GM19025 (cell line): Measurements from ENCODE around the gene KIAA1671.

Source experiments
- ATAC-seq: cut with Tn5 transposase; IDR thresholded peaks from one replicate; pipeline ENCODE4 v1.9.1; 2021; ENCODE audit warnings: mild to moderate bottlenecking, low read depth, moderate library complexity; ENCODE audit not compliant: unreplicated experiment

The KIAA1671 gene

DNA sequence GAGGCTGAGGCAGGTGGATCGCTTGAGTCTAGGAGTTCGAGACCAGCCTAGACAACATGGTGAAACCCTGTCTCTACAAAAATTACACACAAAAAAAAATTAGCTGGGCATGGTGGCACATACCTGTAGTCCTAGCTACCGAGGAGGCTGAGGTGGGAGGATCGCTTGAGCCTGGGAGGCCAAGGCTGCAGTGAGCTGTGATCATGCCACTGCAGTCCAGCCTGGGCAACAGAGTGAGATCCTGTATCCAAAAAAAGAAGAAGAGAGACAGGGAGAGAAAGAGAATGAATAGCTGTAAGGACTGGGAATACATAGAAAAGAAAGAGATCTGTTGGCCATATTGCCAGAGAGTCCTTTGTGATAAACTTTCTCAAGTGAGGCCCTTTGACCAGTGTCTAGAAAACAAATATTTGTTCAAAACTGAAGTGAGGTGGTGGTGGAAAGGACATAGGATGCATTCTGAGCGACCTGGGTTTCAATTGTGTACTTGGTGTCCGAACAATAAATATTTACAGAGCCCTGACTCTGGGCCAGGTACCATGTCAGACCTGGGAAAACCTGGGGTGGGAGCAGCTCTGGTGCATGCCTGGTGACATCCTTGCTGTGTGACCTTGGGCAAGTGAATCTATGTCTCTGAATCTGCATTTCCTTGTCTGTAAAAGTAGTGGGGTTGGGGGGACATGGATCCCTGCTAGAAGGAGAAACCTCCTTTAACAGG, 157.5 kb downstream of the KIAA1671 start:
- ATAC-seq: no peak

DNA sequence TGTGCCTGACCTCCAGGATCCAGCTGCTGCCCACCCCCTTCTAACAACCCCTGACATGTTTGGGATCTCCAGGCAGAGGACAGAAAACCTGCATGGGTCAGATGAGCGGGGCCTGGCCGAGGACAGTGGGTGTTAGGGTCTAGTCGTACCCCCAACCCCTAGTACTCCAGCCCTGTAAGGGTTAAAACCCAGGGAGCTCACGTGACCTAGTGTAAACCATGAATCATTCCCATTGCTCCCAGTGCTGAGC, 158.0 kb downstream of the KIAA1671 start:
- no peak for ATAC-seq

DNA sequence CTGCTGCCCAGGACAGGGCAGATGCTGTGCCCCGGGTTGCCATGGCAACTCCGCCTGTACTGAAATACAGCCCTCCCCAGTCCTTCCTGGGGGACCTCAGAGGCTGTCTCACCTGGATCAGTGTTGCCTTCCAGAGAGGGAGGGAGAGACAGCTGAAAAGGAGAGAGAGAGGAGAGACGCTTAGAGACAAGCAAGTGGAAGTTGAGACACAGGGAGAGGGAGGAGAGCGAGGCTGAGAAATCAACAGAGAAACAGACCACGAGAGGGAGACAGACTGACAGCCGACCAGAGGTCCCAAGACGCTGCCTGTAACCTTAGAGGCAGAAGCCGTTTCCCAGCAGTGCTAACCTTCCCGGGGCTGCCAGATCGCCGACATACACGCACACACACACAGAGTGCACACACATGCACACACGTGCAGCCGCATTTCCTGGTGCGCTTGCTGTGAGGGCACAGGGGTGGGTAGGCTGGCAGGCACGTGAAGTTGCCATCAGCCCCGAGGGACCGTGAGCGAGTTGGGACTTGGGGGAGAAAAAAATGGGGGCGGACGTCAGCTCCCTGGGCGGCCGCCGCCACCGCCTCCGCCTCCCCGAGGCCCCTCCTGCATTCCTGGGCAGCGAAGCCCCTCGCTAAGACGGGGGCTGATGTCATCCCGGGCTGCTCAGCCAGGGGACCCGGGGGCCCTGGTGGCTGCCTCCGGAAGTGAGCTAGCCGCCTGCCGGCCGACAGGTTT, 158.5 kb downstream of the KIAA1671 start:
- ATAC-seq: no peak

DNA sequence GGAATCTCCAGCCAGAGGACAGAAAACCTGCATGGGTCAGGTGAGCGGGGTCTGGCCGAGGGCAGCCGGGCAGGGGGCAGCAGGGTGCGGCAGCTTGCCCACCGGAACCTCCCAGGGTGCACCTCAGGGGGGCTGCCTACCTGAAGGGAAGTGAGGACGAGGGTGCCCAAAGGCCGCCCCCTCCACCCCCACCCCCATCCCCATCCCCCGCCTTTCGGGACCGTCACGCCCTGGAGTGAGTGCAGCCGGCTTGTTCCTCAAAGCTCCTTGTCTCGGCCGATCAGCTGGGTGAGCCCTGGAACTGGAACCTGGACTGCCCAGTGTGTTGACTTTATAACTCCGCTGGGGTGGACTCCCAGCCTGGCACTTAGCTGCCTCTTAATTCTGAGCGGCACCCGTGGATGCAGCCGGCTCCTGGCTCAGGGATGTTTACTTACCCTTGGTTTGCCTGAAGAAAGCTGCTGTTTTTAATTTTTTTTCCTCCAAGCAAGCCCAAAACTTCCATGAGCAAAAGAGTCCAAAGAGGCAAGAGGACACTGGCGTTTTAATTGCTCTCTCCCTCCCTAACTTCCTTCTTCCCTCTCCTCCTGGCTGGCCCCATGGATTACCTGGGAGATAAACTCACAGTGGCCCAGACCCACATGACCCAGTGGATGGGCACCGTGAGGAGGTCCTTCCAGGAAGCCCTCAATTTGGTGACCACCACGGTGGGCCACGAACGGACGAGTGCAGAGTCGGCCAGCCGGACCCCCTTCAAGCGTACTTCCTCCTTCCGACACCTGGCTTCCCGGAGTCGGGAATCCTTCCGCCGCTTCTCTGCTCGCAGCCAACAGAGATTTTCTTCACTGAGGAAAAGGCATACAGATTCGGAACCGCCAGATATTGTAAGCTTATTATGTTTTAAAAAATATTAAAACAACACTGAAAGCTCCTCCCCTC, 159.3 kb downstream of the KIAA1671 start:
- ATAC-seq: no peak

DNA sequence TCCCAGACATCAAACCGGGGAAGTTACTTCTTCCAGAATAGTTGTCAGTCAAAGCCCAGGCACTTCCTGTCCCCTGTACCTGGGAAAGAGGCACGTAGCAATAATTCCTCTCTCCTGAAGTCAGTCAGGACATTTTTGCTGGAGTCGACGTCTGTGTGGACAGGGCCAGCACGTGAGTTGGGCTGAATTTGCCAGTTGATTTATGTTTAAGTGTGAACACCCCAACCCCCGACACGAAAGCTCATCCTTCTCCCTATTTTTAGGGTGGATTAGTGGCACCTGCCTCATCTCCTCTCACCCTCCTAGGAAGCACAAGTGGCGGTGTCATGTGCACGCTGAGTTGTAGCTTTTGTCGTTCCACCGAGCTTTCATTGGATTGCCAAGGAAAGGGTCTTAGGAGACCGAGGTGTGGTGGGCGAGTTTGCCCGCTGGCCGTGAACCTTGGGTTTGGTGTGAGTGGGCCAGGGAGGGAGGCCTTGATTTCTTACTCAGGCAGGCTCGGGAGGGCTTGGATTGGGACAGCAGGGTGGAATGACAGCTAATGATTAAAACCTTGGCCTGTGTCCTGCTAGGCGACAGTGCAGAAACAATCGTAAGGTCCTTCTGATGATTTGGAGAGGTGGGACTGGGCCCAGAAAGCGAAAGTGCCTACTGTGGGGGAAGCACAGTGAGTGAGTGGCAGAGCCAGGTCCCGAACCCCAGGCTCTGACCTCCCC, 160.2 kb downstream of the KIAA1671 start:
- no peak for ATAC-seq

DNA sequence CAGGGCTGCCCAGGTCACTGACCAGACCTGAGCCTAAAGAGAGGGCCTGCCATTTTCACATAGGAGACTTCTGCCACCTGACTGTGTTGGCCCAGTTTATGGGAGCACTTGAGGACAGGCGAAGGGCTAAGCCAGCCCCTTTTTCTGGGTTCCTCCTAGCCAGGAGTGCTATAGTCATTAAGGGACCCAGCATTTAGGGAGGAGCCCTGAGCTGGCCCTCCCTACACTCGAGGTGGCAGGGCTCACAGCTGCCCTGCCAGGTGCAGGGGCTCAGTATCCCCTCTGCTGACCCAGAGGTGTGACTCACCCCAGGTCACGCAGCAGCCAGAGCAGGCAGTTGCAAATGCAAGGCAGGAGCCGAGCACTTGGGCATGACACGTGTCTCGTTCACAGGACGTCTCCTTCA, 160.8 kb downstream of the KIAA1671 start:
- ATAC-seq: no peak

DNA sequence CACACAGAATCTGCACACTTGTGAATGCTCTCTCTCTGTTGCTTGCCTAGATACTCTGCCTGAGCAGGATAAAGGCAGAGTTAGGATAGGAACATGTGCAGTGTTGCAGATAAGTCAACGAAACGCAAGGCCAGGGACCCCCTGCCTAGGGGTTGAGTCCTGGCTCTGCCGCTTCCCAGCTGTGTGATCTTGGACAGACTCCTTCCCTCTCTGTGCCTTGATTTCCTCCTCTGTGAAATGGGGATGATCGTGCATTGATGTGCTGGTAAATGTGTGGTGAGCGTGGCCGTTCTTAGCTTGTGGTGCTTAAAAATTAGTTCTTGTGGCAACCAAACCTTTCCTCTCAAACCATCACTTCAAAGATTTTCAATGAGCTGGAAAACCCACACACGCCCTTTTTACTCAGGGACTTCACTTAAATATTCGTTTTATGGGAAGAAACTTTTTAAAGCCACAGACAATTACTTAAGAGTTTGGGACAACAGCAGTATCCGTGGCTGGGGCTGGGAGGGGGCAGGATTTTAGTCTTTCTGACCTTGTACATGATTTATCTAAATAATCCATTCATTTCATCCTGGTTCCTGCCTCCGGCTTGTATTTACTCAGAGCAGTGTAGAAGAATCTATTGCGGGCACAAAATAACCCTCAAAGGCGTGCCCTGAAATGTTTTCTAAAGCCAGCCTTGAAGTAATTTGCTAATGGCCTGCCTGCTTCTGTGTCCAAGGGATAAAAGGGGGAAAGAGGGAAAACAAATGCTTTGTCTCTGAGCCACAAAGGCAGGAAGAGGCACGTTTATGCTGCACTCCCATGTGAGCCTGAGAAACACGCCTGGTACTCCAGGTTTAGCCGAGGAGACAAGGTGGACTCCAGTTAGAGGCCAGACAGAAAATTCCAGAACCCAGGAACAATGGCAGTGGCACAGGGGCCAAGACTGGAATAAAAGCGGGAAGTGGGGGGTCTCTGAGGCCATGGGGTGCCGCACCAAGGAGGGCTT, 162.2 kb downstream of the KIAA1671 start:
- ATAC-seq: no peak

DNA sequence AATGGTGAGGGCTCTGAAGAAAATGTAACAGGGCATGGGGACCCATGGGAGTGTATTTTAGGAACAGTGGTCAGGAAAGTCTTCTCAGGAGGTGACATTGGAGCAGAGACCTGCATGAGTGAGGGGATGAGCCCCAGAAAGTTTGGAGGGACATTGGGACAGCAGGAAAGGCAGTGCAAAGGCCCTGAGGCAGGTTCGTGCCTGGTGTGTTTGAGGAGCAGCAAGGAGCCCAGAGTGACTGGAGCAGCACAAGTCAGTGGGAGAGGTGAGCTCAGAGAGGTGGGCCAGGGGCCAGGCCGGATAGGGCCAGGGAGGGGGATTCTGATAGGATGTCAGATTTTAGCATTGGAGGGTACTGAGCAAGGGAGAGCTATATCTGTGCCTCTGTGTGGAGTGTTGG, 167.1 kb downstream of the KIAA1671 start:
- no peak for ATAC-seq

DNA sequence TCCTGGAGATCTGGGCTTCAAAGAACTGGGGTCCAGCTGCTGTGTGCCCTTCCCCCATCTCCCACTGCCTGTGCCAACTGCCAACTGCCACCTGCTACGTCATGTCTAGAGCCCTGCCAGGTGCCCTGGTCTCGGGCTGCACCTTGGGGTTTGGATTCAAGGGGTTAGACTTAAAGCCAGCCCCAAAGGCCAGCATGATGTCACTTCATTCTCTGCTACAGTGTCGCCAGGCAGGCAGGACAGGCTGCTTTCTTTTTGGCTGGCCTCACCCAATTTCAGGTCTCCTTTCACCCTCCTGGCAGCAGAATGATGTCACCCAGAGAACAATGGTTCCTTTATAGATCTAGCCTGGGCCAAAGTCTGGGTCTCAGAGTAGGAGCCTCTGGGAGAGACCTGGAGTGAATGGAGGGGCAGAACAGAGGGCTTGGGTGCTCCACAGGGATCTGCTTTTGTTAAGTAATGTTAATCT, 167.6 kb downstream of the KIAA1671 start:
- no peak for ATAC-seq

DNA sequence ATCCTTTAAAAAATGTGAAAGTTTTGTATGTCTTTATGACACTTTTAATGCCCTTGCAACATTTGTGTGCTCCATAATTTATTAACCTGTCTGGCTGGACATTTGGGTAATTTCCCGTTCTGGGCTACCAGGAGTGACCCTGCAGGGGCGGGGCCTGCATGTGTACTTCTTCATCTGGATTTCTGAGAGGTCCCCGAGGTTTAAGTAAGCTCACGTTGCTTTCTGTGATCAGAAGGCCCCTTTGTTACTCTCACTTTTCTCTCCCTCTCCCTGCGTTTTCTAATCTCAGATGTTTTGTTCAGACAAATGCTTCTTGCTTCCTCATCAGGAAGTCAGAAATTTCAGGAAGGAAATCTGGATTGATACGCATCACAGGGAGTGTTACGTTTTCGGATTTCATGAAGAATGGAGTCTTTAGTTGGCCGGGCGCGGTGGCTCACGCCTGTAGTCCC, 168.3 kb downstream of the KIAA1671 start:
- no peak for ATAC-seq

DNA sequence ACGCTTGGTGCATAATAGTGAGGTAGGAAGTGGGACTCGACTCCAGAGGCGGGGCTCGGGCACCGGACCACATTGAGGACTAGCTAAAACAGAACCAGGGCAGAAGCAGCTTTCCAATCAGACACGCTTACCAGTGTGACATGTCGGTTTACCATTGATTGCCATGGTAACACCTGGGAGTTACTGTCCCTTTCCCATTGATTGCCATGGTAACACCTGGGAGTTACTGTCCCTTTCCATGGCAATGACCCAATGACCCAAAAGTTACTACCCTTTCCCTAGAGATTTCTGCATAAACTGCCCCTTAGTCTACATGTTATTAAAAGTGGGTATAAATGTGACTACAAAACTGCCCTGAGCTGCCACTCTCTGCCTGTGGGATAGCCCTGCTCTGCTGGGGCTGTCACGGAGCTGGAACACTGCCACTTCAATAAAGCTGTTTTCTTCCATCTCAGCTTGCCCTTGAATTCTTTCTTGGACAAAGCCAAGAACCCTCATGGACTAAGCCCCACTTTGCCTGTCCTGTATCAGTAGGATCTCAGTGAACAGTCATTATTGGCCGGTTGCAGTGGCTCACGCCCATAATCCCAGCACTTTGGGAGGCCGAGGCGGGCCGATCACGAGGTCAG, 169.7 kb downstream of the KIAA1671 start:
- ATAC-seq: no peak

DNA sequence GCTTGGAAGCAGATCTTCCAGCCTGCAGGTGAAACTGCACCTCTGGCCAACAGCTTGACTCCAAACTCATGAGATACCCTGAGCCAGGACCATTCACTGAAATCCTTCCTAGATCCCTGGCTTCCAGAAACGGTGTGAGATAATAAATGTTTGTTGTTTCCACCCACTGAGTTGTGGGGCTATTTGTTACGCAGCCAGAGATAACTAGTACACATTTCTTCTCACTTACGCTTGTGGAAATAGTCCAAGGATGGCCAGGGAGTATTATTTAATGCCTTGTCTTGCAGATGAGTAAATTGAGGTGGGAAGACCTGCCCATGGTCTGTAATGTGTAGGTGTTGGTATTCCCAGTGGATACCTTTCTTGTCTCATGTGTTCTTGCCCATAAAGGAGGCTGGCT, 171.2 kb downstream of the KIAA1671 start:
- ATAC-seq: no peak

DNA sequence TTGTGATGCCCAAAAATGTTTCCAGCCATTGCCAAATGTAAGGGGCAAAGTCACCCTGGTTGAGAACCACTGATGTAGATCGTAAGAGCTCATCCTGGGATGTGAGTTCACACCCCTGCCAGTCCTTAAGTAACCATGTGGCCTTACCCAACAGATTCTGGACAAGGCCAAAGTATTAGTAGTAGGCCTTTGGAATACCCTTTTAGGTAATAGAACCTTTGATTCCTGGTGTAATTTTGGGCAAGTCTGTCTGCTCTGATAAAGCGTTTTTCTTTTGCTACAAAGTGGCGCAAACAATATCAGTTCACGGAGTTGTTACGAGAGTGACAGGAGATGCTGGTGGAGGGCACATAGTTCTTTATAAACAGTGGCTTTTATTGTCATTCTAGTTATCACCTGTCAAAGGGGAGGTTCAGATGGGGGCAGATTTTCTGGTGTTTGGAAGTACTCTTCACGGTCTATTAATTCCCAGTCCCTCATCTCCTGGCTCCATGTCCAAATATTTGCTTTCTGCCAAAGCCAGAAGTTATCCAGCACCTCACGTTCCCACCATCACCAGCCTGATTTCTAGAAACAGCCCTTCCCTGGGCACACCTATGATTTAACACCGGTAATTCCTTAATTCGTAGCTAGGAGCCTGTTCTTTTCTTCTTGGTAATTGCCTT, 173.3 kb downstream of the KIAA1671 start:
- no peak for ATAC-seq

DNA sequence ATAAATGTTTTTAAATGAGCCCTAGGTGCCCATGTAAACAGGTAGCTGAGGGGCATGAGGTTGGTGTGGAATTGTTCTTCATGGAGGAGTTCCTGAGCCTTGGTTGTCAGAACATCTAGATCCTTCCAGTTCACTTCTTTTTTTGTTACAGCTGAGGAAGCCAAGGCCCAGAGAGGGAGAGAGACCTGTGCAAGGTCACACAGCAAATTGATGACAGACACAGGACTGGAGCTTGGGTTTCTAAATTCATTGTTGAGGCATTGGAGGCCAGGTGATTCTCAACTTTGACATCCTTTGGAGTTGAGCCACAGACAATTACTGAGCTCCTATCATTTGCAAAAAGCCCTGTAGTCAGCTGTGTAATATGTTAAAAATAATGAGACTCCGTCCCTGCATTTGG, 174.0 kb downstream of the KIAA1671 start:
- ATAC-seq: no peak

DNA sequence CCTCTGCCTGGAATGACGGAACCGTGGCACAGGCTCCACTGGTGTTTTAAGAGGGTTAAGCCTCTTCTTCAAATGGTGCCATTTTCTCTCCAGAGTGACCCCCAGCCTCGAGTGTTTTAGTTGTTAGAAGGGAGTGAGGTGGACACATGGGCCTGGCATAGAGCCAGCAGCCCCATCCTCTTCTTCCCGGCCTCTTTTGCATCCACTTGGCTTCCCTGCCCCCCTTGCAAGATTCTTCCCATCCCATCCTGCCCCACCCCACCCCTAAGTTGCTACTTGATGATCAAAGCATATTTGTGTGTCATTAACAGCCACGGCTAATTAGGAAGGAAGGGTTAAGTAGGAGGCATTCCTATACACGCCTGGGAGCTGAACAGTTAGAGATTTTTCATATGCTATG, 174.8 kb downstream of the KIAA1671 start:
- ATAC-seq: no peak

DNA sequence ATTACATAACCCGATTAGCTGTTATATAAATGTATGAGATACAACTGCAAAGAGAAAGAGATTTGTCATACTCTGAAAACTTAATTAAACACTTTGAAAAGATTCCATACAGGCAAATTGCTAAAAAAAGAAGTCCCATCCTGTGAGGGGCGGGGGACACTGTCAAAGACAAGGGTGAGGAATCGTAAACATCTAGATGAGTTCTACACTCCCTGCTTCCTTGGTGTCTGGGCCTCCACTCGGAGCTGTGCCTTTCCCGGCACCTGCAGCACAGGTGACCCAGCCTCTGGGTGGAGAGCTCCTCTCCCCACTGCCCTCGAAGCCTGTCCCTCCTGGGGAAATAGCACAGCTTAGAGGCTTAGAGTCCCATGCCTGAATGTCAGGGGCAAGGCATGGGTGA, 177.9 kb downstream of the KIAA1671 start:
- ATAC-seq: no peak

DNA sequence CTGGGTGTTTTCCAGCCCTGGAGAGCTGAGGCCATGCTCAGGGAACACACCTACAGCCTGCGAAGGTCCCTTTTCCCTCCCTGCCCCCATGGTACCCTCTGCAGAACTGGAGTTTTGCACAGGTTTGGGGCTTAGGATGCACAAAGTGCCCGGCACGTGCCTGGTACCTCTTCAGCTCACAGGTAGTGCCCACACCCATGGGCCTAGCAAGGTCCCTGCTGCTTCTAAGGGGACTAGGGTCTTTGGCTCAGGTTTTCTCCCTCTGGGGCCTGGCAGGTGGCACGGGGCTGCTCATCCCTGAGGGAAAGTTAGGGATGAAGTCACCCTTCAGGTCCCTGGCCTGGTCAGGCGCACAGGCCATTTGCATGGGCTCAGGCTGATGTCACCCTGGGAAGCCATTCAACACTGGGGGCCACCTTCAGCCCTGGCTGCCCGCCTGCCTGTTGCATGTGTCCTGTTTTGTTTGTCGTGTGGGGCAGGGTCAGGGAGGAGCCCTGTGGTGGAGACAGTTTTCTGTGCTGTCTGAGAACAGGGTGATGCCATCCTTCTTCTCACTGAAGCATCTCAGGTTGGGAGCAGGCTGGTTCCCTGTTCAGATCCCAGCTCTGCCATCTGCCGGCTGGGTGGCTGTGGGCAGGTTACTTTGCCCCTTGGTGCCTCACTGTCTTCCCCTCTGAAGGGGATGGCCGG, 178.8 kb downstream of the KIAA1671 start:
- no peak for ATAC-seq

DNA sequence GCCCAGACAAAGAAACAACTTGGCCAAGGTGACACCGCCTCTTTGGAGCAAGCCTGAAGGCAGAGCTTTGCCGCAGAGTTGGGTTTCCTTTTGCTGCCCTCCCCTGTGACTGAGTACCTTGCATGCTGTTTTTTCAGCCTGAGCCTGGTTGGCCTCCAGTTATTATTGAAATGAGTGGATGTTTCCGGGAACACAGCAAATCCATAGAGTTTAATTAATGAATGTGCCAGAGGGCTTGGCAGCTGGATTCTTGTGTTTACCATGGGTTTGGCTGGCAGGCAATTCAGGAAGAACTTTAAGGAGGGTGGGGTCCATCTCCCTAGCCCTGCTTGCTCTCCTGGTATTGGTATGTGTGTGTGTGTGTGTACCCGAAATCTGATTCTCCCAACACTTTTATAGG, 181.5 kb downstream of the KIAA1671 start:
- no peak for ATAC-seq
